HepG2 (cell line): Measurements from ENCODE around the gene ESPN. TPM values are rescaled to one million over a fixed set of nuclear protein-coding genes. Genes with fewer than 3 reads are reported as not detected.

ENCODE experiments used
- BCL6 ChIP-seq: IDR thresholded peaks from 2 replicates; pipeline ENCODE4 v1.6.1; 2016; ENCODE audit warnings: missing genetic modification reagents, missing compliant biosample characterization
- ELF3 ChIP-seq: IDR thresholded peaks from 2 replicates; pipeline ENCODE4 v1.6.1; 2016; ENCODE audit warnings: missing genetic modification reagents, missing compliant biosample characterization
- FIP1L1 ChIP-seq: fragments of 200-400 bp; formaldehyde crosslinking; IDR thresholded peaks from 2 replicates; pipeline ENCODE4 v1.6.1; 2018; ENCODE audit warnings: low read depth, mild to moderate bottlenecking, low read length, moderate library complexity, borderline replicate concordance; ENCODE audit not compliant: insufficient read depth
- FOSL2 ChIP-seq: sonication (generic); formaldehyde crosslinking; IDR thresholded peaks from 2 replicates; pipeline ENCODE4 v1.4.0; 2020; ENCODE audit warnings: missing genetic modification reagents
- FOXO4 ChIP-seq: sonication (generic); formaldehyde crosslinking; conservative IDR thresholded peaks from 2 replicates; pipeline ENCODE4 v1.8.1; 2023; ENCODE audit warnings: missing genetic modification reagents
- FOXP1 ChIP-seq, 2 experiments: fragments of 450-650 bp in 1 of 2; IDR thresholded peaks; 2 replicates each; pipeline ENCODE4 v1.6.1; 2017 to 2018; ENCODE audit warnings: antibody characterized with exemption in 1 of 2
- GABPB1 ChIP-seq: IDR thresholded peaks from 2 replicates; pipeline ENCODE4 v1.6.1; 2016; ENCODE audit warnings: mild to moderate bottlenecking, missing genetic modification reagents, moderate library complexity, missing compliant biosample characterization
- HDAC1 ChIP-seq: sonication (generic); formaldehyde crosslinking; IDR thresholded peaks from 2 replicates; pipeline ENCODE4 v1.5.1; 2020; ENCODE audit warnings: mild to moderate bottlenecking, missing genetic modification reagents
- HHEX ChIP-seq: IDR thresholded peaks from 2 replicates; pipeline ENCODE4 v1.6.1; 2016; ENCODE audit warnings: control low read depth
- HNRNPL ChIP-seq: fragments of 200-400 bp; formaldehyde crosslinking; IDR thresholded peaks from 2 replicates; pipeline ENCODE4 v1.6.1; 2017; ENCODE audit warnings: mild to moderate bottlenecking, low read depth, low read length
- KDM1A ChIP-seq: IDR thresholded peaks from 2 replicates; pipeline ENCODE4 v1.6.1; 2016; ENCODE audit warnings: missing compliant biosample characterization
- KDM2A ChIP-seq: sonication (generic); formaldehyde crosslinking; IDR thresholded peaks from 2 replicates; pipeline ENCODE4 v1.4.0; 2020; ENCODE audit warnings: low read depth, missing genetic modification reagents, borderline replicate concordance
- MAF1 ChIP-seq: sonication (generic); formaldehyde crosslinking; IDR thresholded peaks from 2 replicates; pipeline ENCODE4 v1.5.0; 2020; ENCODE audit warnings: missing genetic modification reagents, borderline replicate concordance
- MED8 ChIP-seq: sonication (generic); formaldehyde crosslinking; IDR thresholded peaks from 2 replicates; pipeline ENCODE4 v1.8.1; 2023; ENCODE audit warnings: mild to moderate bottlenecking, missing genetic modification reagents; ENCODE audit not compliant: insufficient replicate concordance
- RAD51 ChIP-seq: fragments of 450-650 bp; IDR thresholded peaks from 2 replicates; pipeline ENCODE4 v1.6.1; 2016; ENCODE audit warnings: borderline replicate concordance
- ZBTB14 ChIP-seq: sonication (generic); formaldehyde crosslinking; IDR thresholded peaks from 2 replicates; pipeline ENCODE4 v1.4.0; 2020; ENCODE audit warnings: missing genetic modification reagents
- ZFP41 ChIP-seq: sonication (generic); formaldehyde crosslinking; IDR thresholded peaks from 2 replicates; pipeline ENCODE4 v1.4.0; 2020; ENCODE audit warnings: mild to moderate bottlenecking, missing genetic modification reagents, borderline replicate concordance
- ZFX ChIP-seq: sonication (generic); formaldehyde crosslinking; IDR thresholded peaks from 2 replicates; pipeline ENCODE4 v1.4.0; 2020; ENCODE audit warnings: mild to moderate bottlenecking, low read depth, missing genetic modification reagents, moderate library complexity
- ZNF263 ChIP-seq: sonication (generic); formaldehyde crosslinking; IDR thresholded peaks from 2 replicates; pipeline ENCODE4 v1.4.0; 2020; ENCODE audit warnings: missing genetic modification reagents
- ZNF275 ChIP-seq: sonication (generic); formaldehyde crosslinking; IDR thresholded peaks from 2 replicates; pipeline ENCODE4 v1.8.0; 2022; ENCODE audit warnings: missing genetic modification reagents, mild to moderate bottlenecking, inconsistent platforms, borderline replicate concordance
- ZNF329 ChIP-seq: sonication (generic); formaldehyde crosslinking; IDR thresholded peaks from 2 replicates; pipeline ENCODE4 v1.9.0; 2021; ENCODE audit warnings: low read depth, mild to moderate bottlenecking, missing genetic modification reagents
- ZNF362 ChIP-seq: sonication (generic); formaldehyde crosslinking; IDR thresholded peaks from 2 replicates; pipeline ENCODE4 v1.4.0; 2020; ENCODE audit warnings: missing genetic modification reagents, mild to moderate bottlenecking, borderline replicate concordance
- ZSCAN12 ChIP-seq: sonication (generic); formaldehyde crosslinking; IDR thresholded peaks from 2 replicates; pipeline ENCODE4 v1.9.0; 2021; ENCODE audit warnings: mild to moderate bottlenecking, missing genetic modification reagents
- ZSCAN21 ChIP-seq: sonication (generic); formaldehyde crosslinking; IDR thresholded peaks from 2 replicates; pipeline ENCODE4 v1.8.0; 2022; ENCODE audit warnings: mild to moderate bottlenecking, missing genetic modification reagents, moderate library complexity, borderline replicate concordance
- polyA plus RNA-seq, 8 experiments: library from polyadenylated mRNA; depleted of rRNA in 3 of 8; stranded (reverse) in 7 of 8; unstranded in 1 of 8; fragments of >200 nt; fragmentation: Illumina TruSeq in 4 of 8; extraction: Trizol in 4 of 8; gene quantifications; 2 replicates each; pipeline versions ENCODE4 v1.2.1 to v1.2.3, GENCODE V29; 2011 to 2016; ENCODE audit warnings: low read depth in 4 of 8, missing spikeins in 1 of 8, mixed read lengths in 1 of 8; ENCODE audit not compliant: insufficient read depth in 1 of 8
- total RNA-seq, 5 experiments: library from RNA; depleted of rRNA; stranded (reverse); fragments of >200 nt; fragmentation: Illumina TruSeq; extraction: Trizol; gene quantifications; 2 replicates each; pipeline ENCODE4 v1.2.3, GENCODE V29; 2016; ENCODE audit warnings: low read depth in 1 of 5
- TF ChIP-seq, protein P1 (sequence below): sonication (generic); formaldehyde crosslinking; IDR thresholded peaks from 2 replicates; pipeline ENCODE4 v1.4.0; 2020; ENCODE audit warnings: mild to moderate bottlenecking, missing genetic modification reagents

The ESPN gene
- total and polyA plus RNA-seq, 2 of the 13 experiments (the other 11 are each of a cell fraction or from before 2014, with no cell fraction given), result 48.6 to 54.2 TPM

DNA sequence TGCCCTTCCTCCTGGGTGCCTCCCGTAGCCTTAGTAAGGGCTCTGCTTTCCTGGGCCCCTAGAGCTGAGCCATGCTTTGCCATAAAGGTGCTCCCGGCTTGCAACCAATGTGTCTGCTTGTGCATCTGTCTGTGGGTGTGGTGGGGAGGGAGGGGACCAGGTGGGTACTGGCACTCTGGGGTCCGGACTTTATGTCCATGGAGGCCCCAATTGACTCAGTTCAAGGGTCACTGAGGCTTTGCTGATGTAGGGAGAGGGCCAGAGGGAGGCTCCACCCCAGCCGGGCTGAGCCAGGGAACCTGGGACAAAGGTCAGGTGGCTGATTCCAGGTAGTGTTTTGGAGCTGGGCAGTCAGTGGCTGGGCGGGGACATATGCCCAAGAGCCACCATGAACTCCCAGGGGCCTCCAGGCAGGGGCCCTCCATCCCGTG is 26.4 kb downstream of the ESPN start (continued):
- no peak for TF ChIP-seq FOXO4 (CRISPR knock-in tag)
- TF ChIP-seq MED8 (CRISPR knock-in tag), result peak; percentile 68
- peak; percentile 35; the same call in 1 of the 2 replicates for TF ChIP-seq ZNF263 (CRISPR knock-in tag)
- TF ChIP-seq ZBTB14 (CRISPR knock-in tag), result no peak
- no peak for TF ChIP-seq ELF3 (CRISPR knock-in tag)
- no peak for TF ChIP-seq GABPB1
- no peak for TF ChIP-seq KDM1A (CRISPR knock-in tag)
- TF ChIP-seq FOSL2 (CRISPR knock-in tag), result 0 out of 2 replicates have a peak, but pooled peaks have one; percentile 46
- peak; percentile 59 for TF ChIP-seq ZFX (CRISPR knock-in tag)
- peak; percentile 59 for TF ChIP-seq BCL6 (CRISPR knock-in tag)
- TF ChIP-seq ZFP41 (CRISPR knock-in tag), result no peak
- TF ChIP-seq ZNF275 (CRISPR knock-in tag), result no peak
- TF ChIP-seq HDAC1, result peak; percentile 84
- TF ChIP-seq FOXP1 (IDR thresholded peaks at IDR 0.05), result no peak
- 0 out of 2 replicates have a peak, but pooled peaks have one; percentile 21 for TF ChIP-seq FOXP1 (CRISPR knock-in tag; IDR thresholded peaks at IDR 0.05)
- no peak for TF ChIP-seq HHEX (CRISPR knock-in tag)
- TF ChIP-seq ZNF362 (CRISPR knock-in tag), result no peak
- no peak for TF ChIP-seq ZSCAN12 (CRISPR knock-in tag)
- TF ChIP-seq ZSCAN21 (CRISPR knock-in tag), result peak; percentile 30; the same call in 1 of the 2 replicates
- no peak for TF ChIP-seq MAF1 (CRISPR knock-in tag)
- no peak for TF ChIP-seq ZNF329 (CRISPR knock-in tag)
- peak; percentile 44; the same call in 1 of the 2 replicates for TF ChIP-seq KDM2A
- TF ChIP-seq, protein P1, sequence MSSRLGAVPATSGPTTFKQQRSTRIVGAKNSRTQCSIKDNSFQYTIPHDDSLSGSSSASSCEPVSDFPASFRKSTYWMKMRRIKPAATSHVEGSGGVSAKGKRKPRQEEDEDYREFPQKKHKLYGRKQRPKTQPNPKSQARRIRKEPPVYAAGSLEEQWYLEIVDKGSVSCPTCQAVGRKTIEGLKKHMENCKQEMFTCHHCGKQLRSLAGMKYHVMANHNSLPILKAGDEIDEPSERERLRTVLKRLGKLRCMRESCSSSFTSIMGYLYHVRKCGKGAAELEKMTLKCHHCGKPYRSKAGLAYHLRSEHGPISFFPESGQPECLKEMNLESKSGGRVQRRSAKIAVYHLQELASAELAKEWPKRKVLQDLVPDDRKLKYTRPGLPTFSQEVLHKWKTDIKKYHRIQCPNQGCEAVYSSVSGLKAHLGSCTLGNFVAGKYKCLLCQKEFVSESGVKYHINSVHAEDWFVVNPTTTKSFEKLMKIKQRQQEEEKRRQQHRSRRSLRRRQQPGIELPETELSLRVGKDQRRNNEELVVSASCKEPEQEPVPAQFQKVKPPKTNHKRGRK (CRISPR knock-in tag), result no peak
- TF ChIP-seq HNRNPL, result peak; percentile 87; the same call in 1 of the 2 replicates
- no peak for TF ChIP-seq FIP1L1
- TF ChIP-seq RAD51, result no peak
